ENCODE results near the gene SAMD10. TPM values are rescaled to one million over a fixed set of nuclear protein-coding genes. Genes with fewer than 3 reads are reported as not detected.

SAMD10 gene
- total and polyA plus RNA-seq, 2 experiments from 2014 or later: 1.3 TPM

- Histone ChIP-seq H3K4me3 (no peak overlapping the region), H3K79me2 (ENCODE audit: insufficient read depth) (peaks cover 72% of the 10 kb centered on the region), H3K9me2 (ENCODE audit: insufficient read depth) (no peaks in the 10 kb centered on the region), H4K20me1 (ENCODE audit: insufficient read depth) (no peaks in the 10 kb centered on the region; the same call in 1 of the 2 replicates), H3F3A (ENCODE audit: insufficient read depth) (peaks cover 15% of the 10 kb centered on the region), H3K4me1 (ENCODE audit: insufficient read depth) (peaks cover 8% of the 10 kb centered on the region; the same call in 1 of the 2 replicates), H3K9me3 (ENCODE audit: low read depth) (no peaks in the 10 kb centered on the region), H3K4me2 (ENCODE audit: unreplicated experiment) (no peak overlapping the region), H3K27me3 (replicated peaks; ENCODE audit: insufficient read depth) (no peaks in the 10 kb centered on the region), H3K36me3 (ENCODE audit: low read depth) (no peaks in the 10 kb centered on the region; the same call in 1 of the 2 replicates), H3K27ac (no peak overlapping the region), H3K9ac (no peak overlapping the region), H2AFZ (no peak overlapping the region)
- in situ Hi-C loops (cut with MboI): no loop called here
- 81% methylated on average over 15 of the region's 15 CpGs for WGBS, 2 experiments (ENCODE audit: low coverage in 1 of 2, low lambda C conversion rate in 2 of 2, missing lambda C conversion rate in 2 of 2)
- TF ChIP-seq EZH2phosphoT487 (IDR thresholded peaks at IDR 0.05; ENCODE audit: insufficient read depth, low read depth): no peak
- no peak for TF ChIP-seq EZH2 (IDR thresholded peaks at IDR 0.05; ENCODE audit: insufficient read depth, poor library complexity, severe bottlenecking)
- DNase-seq: no peak
Observed at GRCh38 chr20:63946986-63947637, 32.3 kb downstream of the SAMD10 start.

GRCh38 chr20:63945921-63946920 lies 33.2 kb downstream of the SAMD10 start:
- no peak overlapping the region for H3K27ac ChIP-seq
- no peaks in the 10 kb centered on the region for H3K27me3 ChIP-seq (replicated peaks; ENCODE audit: insufficient read depth)
- no peak overlapping the region for H2AFZ ChIP-seq
- in situ Hi-C loops (cut with MboI): no loop called here
- H3K4me2 ChIP-seq (ENCODE audit: unreplicated experiment): no peak overlapping the region
- H3K79me2 ChIP-seq (ENCODE audit: insufficient read depth): peaks cover 63% of the 10 kb centered on the region
- H3K9me3 ChIP-seq (ENCODE audit: low read depth): no peaks in the 10 kb centered on the region
- H3K4me3 ChIP-seq: no peak overlapping the region
- DNase-seq: no peak
- peaks cover 8% of the 10 kb centered on the region; the same call in 1 of the 2 replicates for H3K4me1 ChIP-seq (ENCODE audit: insufficient read depth)
- no peaks in the 10 kb centered on the region for H3K9me2 ChIP-seq (ENCODE audit: insufficient read depth)
- peaks cover 15% of the 10 kb centered on the region for H3F3A ChIP-seq (ENCODE audit: insufficient read depth)
- TF ChIP-seq EZH2phosphoT487 (IDR thresholded peaks at IDR 0.05; ENCODE audit: insufficient read depth, low read depth): no peak
- TF ChIP-seq EZH2 (IDR thresholded peaks at IDR 0.05; ENCODE audit: insufficient read depth, poor library complexity, severe bottlenecking): no peak
- no peak overlapping the region for H3K9ac ChIP-seq
- WGBS, 2 experiments (ENCODE audit: low coverage in 1 of 2, low lambda C conversion rate in 2 of 2, missing lambda C conversion rate in 2 of 2): 95 to 96% methylated on average over 31 to 37 of the region's 39 CpGs
- H4K20me1 ChIP-seq (ENCODE audit: insufficient read depth): no peaks in the 10 kb centered on the region; the same call in 1 of the 2 replicates
- H3K36me3 ChIP-seq (ENCODE audit: low read depth): no peaks in the 10 kb centered on the region; the same call in 1 of the 2 replicates

GRCh38 chr20:63945031-63945658 lies 34.3 kb downstream of the SAMD10 start:
- 93 to 98% methylated on average over 14 to 16 of the region's 17 CpGs for WGBS, 2 experiments (ENCODE audit: low coverage in 1 of 2, low lambda C conversion rate in 2 of 2, missing lambda C conversion rate in 2 of 2)
- Histone ChIP-seq H3K79me2 (ENCODE audit: insufficient read depth) (peaks cover 52% of the 10 kb centered on the region), H3K4me1 (ENCODE audit: insufficient read depth) (peaks cover 8% of the 10 kb centered on the region; the same call in 1 of the 2 replicates), H3K36me3 (ENCODE audit: low read depth) (peaks cover 6% of the 10 kb centered on the region; the same call in 1 of the 2 replicates), H3K27ac (no peak overlapping the region), H3F3A (ENCODE audit: insufficient read depth) (peaks cover 15% of the 10 kb centered on the region), H3K27me3 (replicated peaks; ENCODE audit: insufficient read depth) (no peaks in the 10 kb centered on the region), H3K4me3 (no peak overlapping the region), H3K9me2 (ENCODE audit: insufficient read depth) (no peaks in the 10 kb centered on the region), H2AFZ (no peak overlapping the region), H3K9me3 (ENCODE audit: low read depth) (no peaks in the 10 kb centered on the region), H3K4me2 (ENCODE audit: unreplicated experiment) (no peak overlapping the region), H4K20me1 (ENCODE audit: insufficient read depth) (no peaks in the 10 kb centered on the region; the same call in 1 of the 2 replicates), H3K9ac (no peak overlapping the region)
- no peak for DNase-seq
- no peak for TF ChIP-seq EZH2phosphoT487 (IDR thresholded peaks at IDR 0.05; ENCODE audit: insufficient read depth, low read depth)
- TF ChIP-seq EZH2 (IDR thresholded peaks at IDR 0.05; ENCODE audit: insufficient read depth, poor library complexity, severe bottlenecking): no peak
- in situ Hi-C loops (cut with MboI): no loop called here

Data from GM23248 (cell line).